Activated CD8-positive, alpha-beta memory T cell treated with anti-CD3 and anti-CD28 coated beads, Interleukin-2, amount 50 U/mL, for 24 hours (primary cell): Measurements from ENCODE around the gene NT5C3A.
"Not testable (repeated sequence)": the region's sequence is repeated elsewhere in the genome, so short reads cannot be mapped to it uniquely, and the experiment has no call there.

Source experiments
- DNase-seq: peaks from one replicate; pipeline ENCODE4 v3.0.0-alpha.2; 2020; ENCODE audit errors: extremely low read depth

Gene NT5C3A

GRCh38 chr7:33062023-33062781 lies at the start of gene NT5C3A:
TSS of gene NT5C3A (minus strand) at chr7:33062776. CDS start at chr7:33062705, 71 bp downstream.
- no peak for DNase-seq

GRCh38 chr7:33111614-33112013 lies 49.0 kb upstream of the NT5C3A start:
- DNase-seq: no peak

GRCh38 chr7:33109758-33110238 lies 47.2 kb upstream of the NT5C3A start:
- DNase-seq: no peak

- peak; percentile 25 for DNase-seq
These were observed 46.6 kb upstream of the NT5C3A start, which contains the start of gene RP9 for GRCh38 chr7:33109005-33109757. TSS of gene RP9 (minus strand) at chr7:33109404. CDS start at chr7:33109372, 32 bp downstream.

- DNase-seq: no peak
These were observed 46.0 kb upstream of the NT5C3A start for GRCh38 chr7:33108554-33109004.

GRCh38 chr7:33107136-33108066 lies 44.8 kb upstream of the NT5C3A start:
- DNase-seq: no peak

DNA sequence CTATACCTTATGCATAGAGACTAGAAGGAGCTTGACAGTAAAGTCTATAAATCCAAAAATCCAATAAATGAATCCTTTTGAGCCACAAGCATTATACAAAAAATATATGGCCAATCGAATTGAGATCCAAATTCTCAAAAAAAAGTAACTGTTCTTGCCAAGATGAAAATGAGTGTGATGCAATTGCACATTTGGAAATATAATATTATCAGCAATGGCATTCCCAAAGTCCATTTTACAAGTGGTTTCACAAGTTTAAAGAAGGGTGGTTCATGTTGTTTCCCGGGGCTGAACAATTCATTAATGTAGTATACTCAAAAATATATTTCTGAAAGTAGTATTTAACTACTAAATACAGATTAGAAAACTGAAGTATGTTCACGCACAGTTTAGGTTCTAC lies 39.3 kb upstream of the NT5C3A start:
- DNase-seq: no peak

DNA sequence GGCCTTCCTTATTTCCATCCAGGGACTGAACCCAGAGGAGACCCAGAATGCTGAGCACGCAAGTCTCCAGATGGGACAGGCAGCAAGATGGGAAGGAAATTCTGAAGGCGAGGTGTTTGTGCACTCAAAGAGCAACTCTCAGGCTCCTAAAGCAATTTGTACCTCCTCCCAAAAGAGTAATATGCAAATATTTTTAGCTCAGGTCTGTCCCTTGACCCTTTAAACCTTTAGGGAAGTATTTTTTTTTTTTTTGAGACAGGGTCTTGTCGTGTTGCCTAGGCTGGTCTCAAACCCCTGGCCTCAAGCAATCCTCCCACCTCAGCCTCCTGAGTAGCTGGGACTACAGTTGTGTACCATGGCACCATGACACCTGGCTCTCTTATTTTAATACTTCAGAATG lies 38.2 kb upstream of the NT5C3A start:
- no peak for DNase-seq

DNA sequence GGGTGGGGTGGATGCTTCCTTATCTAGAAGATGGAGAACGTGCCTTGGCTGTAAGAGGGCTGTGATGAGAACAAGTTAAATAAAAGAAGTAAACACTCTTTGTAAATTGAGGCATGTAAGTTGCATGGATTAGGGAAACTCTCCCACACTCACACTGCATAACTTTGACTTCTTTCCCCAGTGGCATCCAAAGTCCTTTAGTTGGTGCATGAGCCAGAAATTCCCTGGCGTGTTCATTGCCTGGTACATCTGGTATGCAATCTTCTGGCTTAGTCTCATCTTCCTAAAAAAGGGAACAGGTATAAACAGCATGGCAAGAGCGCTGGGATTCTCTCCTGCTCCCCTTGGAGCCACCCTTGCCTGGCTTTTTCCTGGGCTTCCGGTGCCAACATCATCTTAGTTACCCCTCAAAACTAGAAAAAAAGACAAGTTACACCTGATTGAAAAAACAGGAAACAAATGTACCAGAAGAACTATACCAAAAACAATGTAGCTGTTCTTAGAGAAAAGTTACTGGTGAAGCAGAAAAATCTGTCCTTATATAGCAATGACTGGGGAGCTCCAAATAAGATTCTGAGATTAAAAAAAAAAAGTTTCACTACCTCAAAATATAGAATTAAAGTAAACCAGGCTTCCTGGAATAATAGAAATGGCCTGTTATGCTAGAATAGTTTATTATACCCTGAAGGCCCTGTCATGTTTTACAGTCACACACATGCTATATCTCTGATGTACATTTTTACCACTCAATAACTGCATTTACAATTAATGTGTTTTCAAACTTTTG lies 36.8 kb upstream of the NT5C3A start:
- DNase-seq: no peak

DNA sequence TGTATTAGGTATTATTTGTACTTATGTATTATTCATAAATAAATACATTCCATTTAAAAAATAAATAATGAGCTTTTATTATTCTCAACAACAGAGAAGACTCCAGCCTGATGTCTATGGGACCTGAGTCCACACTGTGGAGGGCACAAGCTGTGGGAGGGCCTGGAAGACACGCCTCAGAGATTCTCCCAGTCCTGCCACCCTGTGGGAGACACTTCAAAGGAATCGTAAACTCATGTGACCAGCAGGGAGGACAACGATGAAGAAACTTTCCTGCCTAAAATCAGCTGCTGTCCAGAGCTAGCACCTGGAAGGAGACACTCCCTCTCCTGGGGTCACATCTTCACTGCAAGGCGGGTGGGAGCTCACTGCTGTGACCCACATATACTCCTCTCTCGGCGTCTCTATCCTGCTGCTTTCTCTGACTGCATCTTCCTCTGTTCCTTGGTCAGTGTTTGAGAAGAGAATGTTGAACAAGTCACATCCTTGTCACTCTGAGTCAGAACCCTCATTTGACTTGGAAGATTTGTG lies 32.2 kb upstream of the NT5C3A start:
- not testable (repeated sequence) for DNase-seq

- no peak for DNase-seq
These were observed 30.7 kb upstream of the NT5C3A start for GRCh38 chr7:33093266-33093665.

- DNase-seq: no peak
These were observed 29.1 kb upstream of the NT5C3A start for GRCh38 chr7:33091641-33092191.

- no peak for DNase-seq
These were observed 28.5 kb upstream of the NT5C3A start for GRCh38 chr7:33091111-33091531.

- DNase-seq: no peak
These were observed 26.6 kb upstream of the NT5C3A start for GRCh38 chr7:33089142-33089541.

- DNase-seq: no peak
These were observed 25.3 kb upstream of the NT5C3A start for GRCh38 chr7:33087858-33088257.

GRCh38 chr7:33087356-33087755 lies 24.8 kb upstream of the NT5C3A start:
- no peak for DNase-seq

DNA sequence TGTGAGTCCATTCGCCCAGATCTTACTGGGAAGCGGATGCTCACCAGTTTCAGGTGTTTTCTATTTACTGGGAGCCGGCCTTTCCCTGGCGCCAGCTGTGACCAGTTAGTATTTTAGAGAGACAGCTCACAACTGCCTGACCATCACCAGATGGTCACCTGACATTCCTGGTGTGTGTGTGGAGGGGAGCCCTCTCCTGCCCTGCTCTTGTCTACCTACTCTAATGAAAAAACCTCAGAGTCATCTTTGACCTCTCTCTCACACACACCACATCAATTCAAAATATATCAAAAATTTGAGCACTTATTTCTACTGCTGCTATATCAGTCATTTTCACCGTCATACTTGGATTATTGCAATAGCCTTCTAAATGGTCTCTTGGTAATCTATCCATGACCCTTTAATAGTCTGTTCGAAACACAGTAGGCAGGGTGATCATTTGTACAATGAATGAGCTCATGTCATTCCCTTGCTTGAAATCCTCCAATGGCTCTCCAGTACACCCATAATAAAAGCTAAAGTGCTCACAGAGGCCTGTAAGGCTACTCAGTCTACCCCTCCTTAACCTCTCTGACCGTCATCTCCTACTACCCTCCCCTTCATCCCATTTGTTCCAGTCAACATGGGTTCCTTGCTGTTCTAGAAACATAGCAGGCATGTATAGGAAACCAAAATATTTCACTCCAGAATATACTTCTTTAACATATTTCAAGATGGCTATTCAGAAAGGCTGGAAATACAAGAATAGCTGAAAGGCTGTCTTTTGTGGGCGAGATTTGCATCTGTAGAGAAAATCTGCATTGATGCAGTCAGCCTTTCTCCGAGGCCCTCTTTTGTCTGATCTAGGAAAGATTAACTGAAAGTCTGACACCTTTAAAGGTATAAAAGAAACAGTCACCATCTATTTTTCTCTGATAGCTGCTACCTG lies 17.5 kb upstream of the NT5C3A start:
- DNase-seq: no peak

GRCh38 chr7:33079096-33079495 lies 16.5 kb upstream of the NT5C3A start:
- no peak for DNase-seq

- DNase-seq: no peak
These were observed 14.2 kb upstream of the NT5C3A start for GRCh38 chr7:33076737-33077136.
